Smooth muscle cell (in vitro differentiated cells): ENCODE results near the gene ELF4. TPM values are rescaled to one million over a fixed set of nuclear protein-coding genes. Genes with fewer than 3 reads are reported as not detected.

Source experiments
- DNase-seq: peaks from one replicate; lab custom pipeline; 2025; ENCODE audit not compliant: unreplicated experiment; lab: John Stamatoyannopoulos, UW
- H2AFZ ChIP-seq: fragments of 200-600 bp; sonication (generic); 2 replicates; pipeline ENCODE4 v1.6.0; 2016; ENCODE audit warnings: antibody characterized with exemption, low read depth, mild to moderate bottlenecking
- H3F3A ChIP-seq: fragments of 200-600 bp; sonication (generic); 2 replicates; pipeline ENCODE4 v1.6.0; 2017; ENCODE audit warnings: antibody characterized with exemption, low read depth
- H3K27ac ChIP-seq: fragments of 200-600 bp; sonication (generic); 2 replicates; pipeline ENCODE4 v1.5.1; 2016; ENCODE audit warnings: low read depth, mild to moderate bottlenecking
- H3K27me3 ChIP-seq: fragments of 200-600 bp; sonication (generic); 2 replicates; pipeline ENCODE4 v1.6.1; 2016; ENCODE audit warnings: low read depth, mild to moderate bottlenecking
- H3K36me3 ChIP-seq: fragments of 200-600 bp; sonication (generic); 2 replicates; pipeline ENCODE4 v1.5.1; 2016; ENCODE audit warnings: low read depth
- H3K4me1 ChIP-seq: fragments of 200-600 bp; sonication (generic); 2 replicates; pipeline ENCODE4 v1.5.1; 2016; ENCODE audit warnings: low read depth
- H3K4me2 ChIP-seq: fragments of 200-600 bp; sonication (generic); 2 replicates; pipeline ENCODE4 v1.6.0; 2016; ENCODE audit warnings: mild to moderate bottlenecking
- H3K4me3 ChIP-seq: fragments of 200-600 bp; sonication (generic); 2 replicates; pipeline ENCODE4 v1.5.1; 2016; ENCODE audit warnings: mild to moderate bottlenecking
- H3K79me2 ChIP-seq: fragments of 200-600 bp; sonication (generic); 2 replicates; pipeline ENCODE4 v1.6.0; 2016; ENCODE audit warnings: low read depth, mild to moderate bottlenecking
- H3K9ac ChIP-seq: fragments of 200-600 bp; sonication (generic); 2 replicates; pipeline ENCODE4 v1.6.0; 2016; ENCODE audit warnings: low read depth
- H3K9me3 ChIP-seq: fragments of 200-600 bp; sonication (generic); replicated peaks from 2 replicates; pipeline ENCODE4 v1.5.1; 2016; ENCODE audit warnings: low read depth
- H4K20me1 ChIP-seq: fragments of 200-600 bp; sonication (generic); 2 replicates; pipeline ENCODE4 v1.6.0; 2016; ENCODE audit warnings: low read depth
- CTCF ChIP-seq: fragments of 200-600 bp; sonication (generic); IDR thresholded peaks from 2 replicates; pipeline ENCODE4 v1.5.1; 2017; ENCODE audit warnings: borderline replicate concordance, mild to moderate bottlenecking, antibody characterized with exemption; ENCODE audit not compliant: insufficient read depth, poor library complexity, severe bottlenecking
- WGBS: methylation state at CpG from one replicate; pipeline ENCODE4 v1.1.7; 2016; ENCODE audit warnings: low lambda C conversion rate; 5-methylcytosine and 5-hydroxymethylcytosine counted together
- polyA plus RNA-seq: library from polyadenylated mRNA; unstranded; fragments of >200 nt; fragmentation: Nextera tagmentation; extraction: Ambion mirVana; gene quantifications from 2 replicates; pipeline ENCODE4 v1.2.1, GENCODE V29; 2016
- total RNA-seq: library from RNA; depleted of rRNA; stranded (reverse); fragments of >200 nt; gene quantifications from 2 replicates; pipeline ENCODE4 v1.2.3, GENCODE V29; 2014

The ELF4 gene
- total and polyA plus RNA-seq, 2 experiments from 2014 or later: 12.0 to 12.6 TPM

GRCh38 chrX:130155564-130155963 lies 45.3 kb upstream of the ELF4 start:
- no peaks in the 10 kb centered on the region for H3K4me1 ChIP-seq
- no peak overlapping the region for H3K4me2 ChIP-seq
- no peaks in the 10 kb centered on the region for H3K9me3 ChIP-seq
- no peaks in the 10 kb centered on the region for H3K27me3 ChIP-seq
- no peak overlapping the region for H3K9ac ChIP-seq
- no peak overlapping the region for H3K27ac ChIP-seq
- no peaks in the 10 kb centered on the region for H3K36me3 ChIP-seq
- no peak overlapping the region for H2AFZ ChIP-seq
- no peak for DNase-seq
- no peak overlapping the region for H3K4me3 ChIP-seq
- peaks cover 6% of the 10 kb centered on the region for H3K79me2 ChIP-seq
- no peak for TF ChIP-seq CTCF
- no peaks in the 10 kb centered on the region for H3F3A ChIP-seq
- 78% methylated on average over 2 of the region's 2 CpGs for WGBS
- H4K20me1 ChIP-seq: peaks cover 6% of the 10 kb centered on the region

- TF ChIP-seq CTCF: no peak
- no peak for DNase-seq
- Histone ChIP-seq H3F3A (no peaks in the 10 kb centered on the region), H3K4me3 (no peak overlapping the region), H3K9me3 (no peaks in the 10 kb centered on the region), H2AFZ (no peak overlapping the region), H3K4me2 (no peak overlapping the region), H3K27me3 (no peaks in the 10 kb centered on the region), H3K27ac (no peak overlapping the region), H3K79me2 (no peaks in the 10 kb centered on the region), H3K9ac (no peak overlapping the region), H3K36me3 (no peaks in the 10 kb centered on the region), H4K20me1 (no peaks in the 10 kb centered on the region), H3K4me1 (no peaks in the 10 kb centered on the region)
- WGBS: 72% methylated on average over 5 of the region's 5 CpGs
These were observed 37.3 kb upstream of the ELF4 start for GRCh38 chrX:130147631-130148030.

GRCh38 chrX:130145123-130145522 lies 34.8 kb upstream of the ELF4 start:
- H3K9ac ChIP-seq: no peak overlapping the region
- no peaks in the 10 kb centered on the region for H3K27me3 ChIP-seq

More at GRCh38 chrX:130145123-130145522, 34.8 kb upstream of the ELF4 start:
- no peak overlapping the region for H3K4me2 ChIP-seq
- TF ChIP-seq CTCF: no peak
- no peaks in the 10 kb centered on the region for H3K79me2 ChIP-seq
- no peaks in the 10 kb centered on the region for H3K9me3 ChIP-seq
- no peak overlapping the region for H3K4me3 ChIP-seq
- no peaks in the 10 kb centered on the region for H3K36me3 ChIP-seq
- H3K27ac ChIP-seq: no peak overlapping the region
- H3F3A ChIP-seq: no peaks in the 10 kb centered on the region
- DNase-seq: no peak
- no peaks in the 10 kb centered on the region for H4K20me1 ChIP-seq
- no peaks in the 10 kb centered on the region for H3K4me1 ChIP-seq
- no peak overlapping the region for H2AFZ ChIP-seq
- WGBS: 94% methylated on average over 4 of the region's 4 CpGs
